GM13976 (cell line): ENCODE measurements around the gene THSD4.
"Not testable (repeated sequence)": the region's sequence is repeated elsewhere in the genome, so short reads cannot be mapped to it uniquely, and the experiment has no call there.

ENCODE experiments used
- DNase-seq: peaks from one replicate; pipeline ENCODE4 v3.0.0; 2012; ENCODE audit warnings: low spot score
- in situ Hi-C: fragments of 300-500 bp; cut with MboI; formaldehyde crosslinking; loops from one replicate; pipeline ENCODE4 v1.12.0; 2022; ENCODE audit warnings: low sequenced_read_pairs, mixed read lengths, inconsistent platforms; ENCODE audit not compliant: unreplicated experiment
- TF ChIP-seq, protein P1 (sequence below): IDR thresholded peaks from 2 replicates; pipeline ENCODE4 v1.5.1; 2012; ENCODE audit warnings: borderline replicate concordance, mild to moderate bottlenecking; ENCODE audit not compliant: insufficient read depth; ENCODE audit errors: extremely low read depth, missing control alignments, control extremely low read depth

The THSD4 gene

GRCh38 chr15:71362987-71363968 is 248.0 kb downstream of the THSD4 start:
- TF ChIP-seq, protein P1, sequence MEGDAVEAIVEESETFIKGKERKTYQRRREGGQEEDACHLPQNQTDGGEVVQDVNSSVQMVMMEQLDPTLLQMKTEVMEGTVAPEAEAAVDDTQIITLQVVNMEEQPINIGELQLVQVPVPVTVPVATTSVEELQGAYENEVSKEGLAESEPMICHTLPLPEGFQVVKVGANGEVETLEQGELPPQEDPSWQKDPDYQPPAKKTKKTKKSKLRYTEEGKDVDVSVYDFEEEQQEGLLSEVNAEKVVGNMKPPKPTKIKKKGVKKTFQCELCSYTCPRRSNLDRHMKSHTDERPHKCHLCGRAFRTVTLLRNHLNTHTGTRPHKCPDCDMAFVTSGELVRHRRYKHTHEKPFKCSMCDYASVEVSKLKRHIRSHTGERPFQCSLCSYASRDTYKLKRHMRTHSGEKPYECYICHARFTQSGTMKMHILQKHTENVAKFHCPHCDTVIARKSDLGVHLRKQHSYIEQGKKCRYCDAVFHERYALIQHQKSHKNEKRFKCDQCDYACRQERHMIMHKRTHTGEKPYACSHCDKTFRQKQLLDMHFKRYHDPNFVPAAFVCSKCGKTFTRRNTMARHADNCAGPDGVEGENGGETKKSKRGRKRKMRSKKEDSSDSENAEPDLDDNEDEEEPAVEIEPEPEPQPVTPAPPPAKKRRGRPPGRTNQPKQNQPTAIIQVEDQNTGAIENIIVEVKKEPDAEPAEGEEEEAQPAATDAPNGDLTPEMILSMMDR, result no peak
- no peak for DNase-seq
- in situ Hi-C loops, result no loop called here

GRCh38 chr15:71364117-71364584 is 248.9 kb downstream of the THSD4 start:
- DNase-seq, result no peak
- TF ChIP-seq, protein P1, result no peak
- in situ Hi-C loops, result no loop called here

DNA sequence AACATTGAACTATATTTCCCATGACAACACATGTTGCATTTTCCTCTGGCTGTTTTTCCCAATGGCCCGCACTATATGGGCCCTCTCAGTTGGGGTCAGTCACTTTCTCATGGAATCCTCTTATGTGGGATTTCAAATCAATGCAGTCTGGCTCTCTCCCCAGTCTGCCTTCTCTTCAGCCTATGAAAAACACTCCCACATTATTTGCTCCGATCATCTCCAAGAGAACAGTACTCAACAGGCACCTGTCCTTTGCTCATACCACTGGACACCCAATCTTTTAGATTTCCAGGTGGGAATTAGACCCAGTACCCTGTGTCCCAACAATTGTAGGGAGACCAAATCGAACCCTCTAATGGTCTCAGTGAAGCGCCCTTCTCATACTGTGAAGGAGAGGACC is 251.3 kb downstream of the THSD4 start:
- in situ Hi-C loops, result no loop called here
- TF ChIP-seq, protein P1, result no peak
- no peak for DNase-seq

DNA sequence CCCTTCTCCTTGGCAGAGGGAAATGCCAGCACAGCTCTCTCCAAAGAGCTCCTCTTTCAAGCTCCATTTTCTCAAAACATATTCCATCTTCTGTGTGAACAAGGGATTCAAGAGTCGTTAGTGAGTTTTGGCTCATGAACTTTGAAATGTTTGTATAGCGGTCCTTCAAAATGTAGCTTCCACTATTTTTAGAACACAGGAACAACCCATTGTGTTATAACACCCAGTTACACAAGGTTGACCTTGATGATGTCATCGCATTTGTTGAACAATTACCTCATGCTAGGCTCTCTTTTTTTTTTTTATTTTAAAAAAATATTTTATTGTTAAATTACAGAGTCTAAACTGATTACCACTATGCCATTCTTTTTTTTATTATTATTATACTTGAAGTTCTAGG is 251.7 kb downstream of the THSD4 start:
- TF ChIP-seq, protein P1, result no peak
- in situ Hi-C loops, result no loop called here
- no peak for DNase-seq

GRCh38 chr15:71367737-71368136 is 252.5 kb downstream of the THSD4 start:
- DNase-seq, in situ Hi-C loops: not testable (repeated sequence)

GRCh38 chr15:71372769-71373168 is 257.5 kb downstream of the THSD4 start:
- in situ Hi-C loops, result not testable (repeated sequence)

GRCh38 chr15:71373917-71374316 is 258.6 kb downstream of the THSD4 start:
- TF ChIP-seq, protein P1, result no peak
- in situ Hi-C loops, result no loop called here

More at GRCh38 chr15:71372769-71373168, 257.5 kb downstream of the THSD4 start:
- not testable (repeated sequence) for DNase-seq

More at GRCh38 chr15:71373917-71374316, 258.6 kb downstream of the THSD4 start:
- no peak for DNase-seq
